ENCODE data around the gene PFAS. TPM values are rescaled to one million over a fixed set of nuclear protein-coding genes. Genes with fewer than 3 reads are reported as not detected.

PFAS gene
- total RNA-seq, 4 donors from 2014 or later: 0.75 to 24.9 (median 8.9) TPM

DNA sequence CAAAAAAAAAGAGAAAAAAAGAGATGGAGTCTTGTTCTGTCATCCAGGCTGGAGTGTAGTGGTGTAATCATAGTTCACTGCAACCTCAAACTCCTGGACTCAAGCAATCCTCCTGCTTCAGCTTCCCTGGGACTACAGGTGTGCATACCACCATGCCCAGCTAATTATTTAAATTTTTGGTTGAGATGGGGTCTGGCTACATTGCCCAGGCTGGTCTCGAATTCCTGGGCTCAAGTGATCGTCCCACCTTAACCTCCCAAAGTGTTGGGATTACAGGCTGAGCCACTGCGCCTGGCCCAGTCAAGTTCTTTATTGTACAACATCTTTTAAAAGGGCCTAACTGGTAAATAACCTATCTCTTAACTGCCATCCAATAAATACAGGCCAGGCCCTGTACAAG, 33.3 kb downstream of the PFAS start:
- Histone ChIP-seq H3K4me3 (no peak overlapping the region), H3K9me3 (no peaks in the 10 kb centered on the region), H3K27ac (no peak overlapping the region), H3K4me1 (peaks cover 0 to under 1% (median 0%) of the 10 kb centered on the region in 4 donors), H3K27me3 (no peaks in the 10 kb centered on the region), H3K36me3 (no peaks in the 10 kb centered on the region)
- no peak for DNase-seq
- in situ Hi-C loops (cut with MboI; ENCODE audit: low pct_ligation_motif_present in 1 of 4, low pct_unique_long_range_greater_than_20kb in 1 of 4, low sequenced_read_pairs in 3 of 4) (no loop called here), intact Hi-C loops (cut with DNase I; ENCODE audit: low total_unique reads) (no loop called here)
- WGBS, 2 donors (ENCODE audit: low coverage in 1 of 2): 62 to 92% methylated on average over 2 to 3 of the region's 3 CpGs
- TF ChIP-seq POLR2A (IDR thresholded peaks at IDR 0.05) (no peak), POLR2AphosphoS5 (IDR thresholded peaks at IDR 0.05) (no peak), EP300 (IDR thresholded peaks at IDR 0.05; ENCODE audit: low read depth) (no peak), CTCF (IDR thresholded peaks at IDR 0.05) (no peak)

GRCh38 chr17:8283356-8283755, 34.3 kb downstream of the PFAS start:
- no peak for DNase-seq
- TF ChIP-seq EP300 (IDR thresholded peaks at IDR 0.05; ENCODE audit: low read depth) (no peak), POLR2A (IDR thresholded peaks at IDR 0.05) (no peak), POLR2AphosphoS5 (IDR thresholded peaks at IDR 0.05) (no peak), CTCF (IDR thresholded peaks at IDR 0.05) (no peak)
- WGBS, 2 donors (ENCODE audit: low coverage in 1 of 2): 55 to 67% methylated on average over 4 of the region's 4 CpGs
- peaks cover 4 to 8% (median 6%) of the 10 kb centered on the region in 4 donors for H3K4me1 ChIP-seq
- no peaks in the 10 kb centered on the region for H3K27me3 ChIP-seq
- no peak overlapping the region for H3K4me3 ChIP-seq
- no peak overlapping the region for H3K27ac ChIP-seq
- in situ Hi-C loops (cut with MboI; ENCODE audit: low pct_ligation_motif_present in 1 of 4, low pct_unique_long_range_greater_than_20kb in 1 of 4, low sequenced_read_pairs in 3 of 4): no loop called here
- no peaks in the 10 kb centered on the region for H3K36me3 ChIP-seq
- intact Hi-C loops (cut with DNase I; ENCODE audit: low total_unique reads): no loop called here
- H3K9me3 ChIP-seq: no peaks in the 10 kb centered on the region

DNA sequence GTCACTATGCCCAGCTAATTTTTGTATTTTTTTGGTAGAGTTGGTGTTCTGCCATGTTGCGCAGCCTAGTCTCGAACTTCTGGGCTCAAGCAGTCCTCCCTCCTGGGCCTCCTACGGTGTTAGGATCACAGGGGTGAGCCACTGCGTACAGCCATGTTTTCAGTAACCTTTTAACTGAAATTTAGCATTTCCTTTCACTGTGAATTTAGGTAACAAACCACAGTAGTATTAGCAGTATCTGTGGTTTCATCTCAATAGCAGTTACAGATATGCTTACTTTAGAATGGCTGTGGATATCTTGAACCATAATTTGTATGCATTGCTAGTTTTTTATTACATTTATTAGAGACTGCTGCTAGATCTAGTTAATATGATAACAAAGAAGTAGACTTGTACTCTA, 35.0 kb downstream of the PFAS start:
- DNase-seq: no peak
- peaks cover 4 to 9% (median 7%) of the 10 kb centered on the region in 4 donors for H3K4me1 ChIP-seq
- H3K9me3 ChIP-seq: no peaks in the 10 kb centered on the region
- in situ Hi-C loops (cut with MboI; ENCODE audit: low pct_ligation_motif_present in 1 of 4, low pct_unique_long_range_greater_than_20kb in 1 of 4, low sequenced_read_pairs in 3 of 4) (no loop called here), intact Hi-C loops (cut with DNase I; ENCODE audit: low total_unique reads) (no loop called here)
- H3K27ac ChIP-seq: no peak overlapping the region
- H3K36me3 ChIP-seq: no peaks in the 10 kb centered on the region
- 69 to 95% methylated on average over 4 of the region's 4 CpGs for WGBS, 2 donors (ENCODE audit: low coverage in 1 of 2)
- no peaks in the 10 kb centered on the region for H3K27me3 ChIP-seq
- H3K4me3 ChIP-seq: no peak overlapping the region
- no peak for TF ChIP-seq CTCF (IDR thresholded peaks at IDR 0.05)
- no peak for TF ChIP-seq POLR2AphosphoS5 (IDR thresholded peaks at IDR 0.05)
- no peak for TF ChIP-seq EP300 (IDR thresholded peaks at IDR 0.05; ENCODE audit: low read depth)
- no peak for TF ChIP-seq POLR2A (IDR thresholded peaks at IDR 0.05)

- intact Hi-C loops (cut with DNase I; ENCODE audit: low total_unique reads): no loop called here
- TF ChIP-seq POLR2A (IDR thresholded peaks at IDR 0.05) (no peak), CTCF (IDR thresholded peaks at IDR 0.05) (no peak), EP300 (IDR thresholded peaks at IDR 0.05; ENCODE audit: low read depth) (no peak), POLR2AphosphoS5 (IDR thresholded peaks at IDR 0.05) (no peak)
- no peak for DNase-seq
- H3K4me3 ChIP-seq: no peak overlapping the region
- no peaks in the 10 kb centered on the region for H3K9me3 ChIP-seq
- H3K36me3 ChIP-seq: no peaks in the 10 kb centered on the region
- no peaks in the 10 kb centered on the region for H3K27me3 ChIP-seq
- no peak overlapping the region for H3K27ac ChIP-seq
- H3K4me1 ChIP-seq: peaks cover 11 to 18% (median 13%) of the 10 kb centered on the region in 4 donors
- in situ Hi-C loops (cut with MboI; ENCODE audit: low pct_ligation_motif_present in 1 of 4, low pct_unique_long_range_greater_than_20kb in 1 of 4, low sequenced_read_pairs in 3 of 4): no loop called here
- WGBS, 2 donors (ENCODE audit: low coverage in 1 of 2): 65 to 75% methylated on average over 5 to 10 of the region's 10 CpGs
Observed at GRCh38 chr17:8285270-8286181, 36.4 kb downstream of the PFAS start.

Measured in transverse colon (tissue), 4 donors.